Hepatocyte (in vitro differentiated cells): Measurements from ENCODE around the gene UGT2B17.
"Not testable (repeated sequence)": the region's sequence is repeated elsewhere in the genome, so short reads cannot be mapped to it uniquely, and the experiment has no call there.

Experiments
- CTCF ChIP-seq: fragments of 200-600 bp; sonication (generic); IDR thresholded peaks from 2 replicates; pipeline ENCODE4 v1.5.1; 2016; ENCODE audit warnings: antibody characterized with exemption, mild to moderate bottlenecking; ENCODE audit not compliant: poor library complexity
- EZH2 ChIP-seq: fragments of 200-600 bp; sonication (generic); IDR thresholded peaks from 2 replicates; pipeline ENCODE4 v1.6.1; 2016; ENCODE audit warnings: antibody characterized with exemption, mild to moderate bottlenecking, borderline replicate concordance
- EZH2phosphoT487 ChIP-seq: fragments of 200-600 bp; sonication (generic); IDR thresholded peaks from one replicate; pipeline ENCODE4 v1.6.1; 2018; ENCODE audit warnings: antibody characterized with exemption, mild to moderate bottlenecking, low read depth, moderate library complexity; ENCODE audit not compliant: unreplicated experiment, severe bottlenecking

GRCh38 chr4:68569036-68569435 is 7.1 kb downstream of the UGT2B17 start:
- TF ChIP-seq CTCF, EZH2phosphoT487, EZH2: not testable (repeated sequence)
